ENCODE data around the gene LHPP.

LHPP gene

DNA sequence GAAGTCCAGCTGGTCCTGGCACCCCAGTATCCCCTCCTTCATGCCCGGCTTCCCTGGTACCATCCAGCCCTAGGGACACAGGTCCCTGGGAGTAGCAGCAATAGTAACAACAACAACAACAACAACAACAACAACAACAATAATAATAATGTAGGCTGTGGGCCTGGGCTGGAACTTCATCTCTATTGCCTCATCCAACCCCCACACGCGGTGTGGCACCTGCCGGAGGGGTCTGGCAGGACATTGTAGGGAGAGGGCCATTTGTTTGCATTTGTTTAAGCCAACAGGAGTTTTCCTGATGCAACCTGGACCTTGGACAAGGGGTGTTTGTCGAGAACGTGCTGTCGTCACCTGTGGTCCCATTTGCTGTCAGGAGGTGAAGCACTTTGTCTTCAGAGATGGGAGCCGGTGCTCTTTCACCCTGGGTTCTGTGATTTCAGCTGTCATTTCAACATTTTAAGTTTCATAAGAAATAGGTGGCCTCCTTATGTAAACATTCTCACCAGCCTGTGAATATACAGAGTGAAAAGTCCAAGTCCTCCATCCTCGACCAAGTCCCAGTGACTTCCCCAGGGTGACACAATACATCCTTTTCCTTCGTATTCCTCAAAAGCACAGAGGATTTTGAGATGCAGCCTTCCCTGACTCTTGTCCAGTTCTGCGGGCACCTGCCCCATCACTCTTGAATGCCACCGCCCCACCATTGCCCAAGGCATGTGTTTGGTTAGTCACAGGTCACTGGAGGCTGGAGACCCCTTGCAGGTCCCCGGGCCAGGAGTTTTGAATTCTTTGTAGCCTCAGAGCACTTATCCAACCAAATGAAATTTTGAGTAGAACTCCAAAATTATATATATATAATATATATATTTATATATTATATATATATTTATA lies 9.2 kb downstream of the LHPP start:
- no peak overlapping the region for H3K27ac ChIP-seq (ENCODE audit: insufficient read depth in 1 of 2, low read depth in 1 of 2, low read length in 2 of 2, poor library complexity in 1 of 2, severe bottlenecking in 2 of 2)
- no peak overlapping the region for H3K4me3 ChIP-seq (ENCODE audit: control insufficient read depth in 1 of 7, extremely low read depth in 1 of 7, insufficient read depth in 4 of 7, low read depth in 2 of 7, low read length in 6 of 7)
- CTCF ChIA-PET, result interaction anchor here (1.0 to 1.2 kb wide), 2 partner anchors 13 to 33 kb away, joined by 3 to 4 read pairs; no protein-coding TSS in a partner anchor
- peaks cover 0 to 3% (median under 1%) of the 10 kb centered on the region in 4 experiments for H3K4me1 ChIP-seq (ENCODE audit: control extremely low read depth in 1 of 4, control insufficient read depth in 4 of 4, insufficient read depth in 4 of 4, low read length in 3 of 4)
- 96% methylated on average over 7 of the region's 13 CpGs for WGBS (ENCODE audit: insufficient coverage)
- H3K36me3 ChIP-seq (ENCODE audit: control insufficient read depth in 4 of 4, insufficient read depth in 4 of 4, low read length in 3 of 4), result no peaks in the 10 kb centered on the region
- H3K27me3 ChIP-seq (replicated peaks in 2 of 5; ENCODE audit: control insufficient read depth in 4 of 5, insufficient read depth in 5 of 5, low read length in 4 of 5), result no peaks in the 10 kb centered on the region
- POLR2A ChIA-PET, result no interaction called here
- no peaks in the 10 kb centered on the region for H3K9me3 ChIP-seq (ENCODE audit: control extremely low read depth in 1 of 5, control insufficient read depth in 4 of 5, insufficient read depth in 2 of 5, low read depth in 1 of 5, low read length in 4 of 5)
- DNase-seq, result peak in 1 of 3 donors; percentile 51

DNA sequence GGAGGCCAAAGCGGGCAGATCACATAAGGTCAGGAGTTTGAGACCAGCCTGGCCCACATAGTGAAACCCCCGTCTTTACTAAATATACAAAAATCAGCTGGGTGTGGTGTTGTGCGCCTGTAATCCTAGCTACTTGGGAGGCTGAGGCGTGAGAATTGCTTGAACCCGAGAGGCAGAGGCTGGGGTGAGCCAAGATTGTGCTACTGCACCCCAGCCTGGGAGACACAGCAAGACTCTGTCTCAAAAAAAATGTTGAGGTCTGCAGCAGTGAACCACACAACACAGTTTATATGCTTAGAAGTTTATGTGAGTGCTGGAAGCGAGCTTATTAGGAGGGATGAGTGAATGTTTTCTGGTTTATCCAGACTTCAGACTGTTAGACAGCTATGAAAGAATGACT lies 10.4 kb downstream of the LHPP start:
- CTCF ChIA-PET, result interaction anchor here (0.7 to 2.1 kb wide), 4 partner anchors 10 to 52 kb away, joined by 3 to 5 read pairs (median 4); no protein-coding TSS in a partner anchor
- Histone ChIP-seq H3K4me1 (ENCODE audit: control extremely low read depth in 1 of 4, control insufficient read depth in 4 of 4, insufficient read depth in 4 of 4, low read length in 3 of 4) (no peaks in the 10 kb centered on the region), H3K27ac (ENCODE audit: insufficient read depth in 1 of 2, low read depth in 1 of 2, low read length in 2 of 2, poor library complexity in 1 of 2, severe bottlenecking in 2 of 2) (no peak overlapping the region), H3K27me3 (replicated peaks in 2 of 5; ENCODE audit: control insufficient read depth in 4 of 5, insufficient read depth in 5 of 5, low read length in 4 of 5) (no peaks in the 10 kb centered on the region), H3K36me3 (ENCODE audit: control insufficient read depth in 4 of 4, insufficient read depth in 4 of 4, low read length in 3 of 4) (no peaks in the 10 kb centered on the region), H3K4me3 (ENCODE audit: control insufficient read depth in 1 of 7, extremely low read depth in 1 of 7, insufficient read depth in 4 of 7, low read depth in 2 of 7, low read length in 6 of 7) (no peak overlapping the region), H3K9me3 (ENCODE audit: control extremely low read depth in 1 of 5, control insufficient read depth in 4 of 5, insufficient read depth in 2 of 5, low read depth in 1 of 5, low read length in 4 of 5) (no peaks in the 10 kb centered on the region)
- DNase-seq, result peak in 1 of 3 donors; percentile 20
- 96% methylated on average over 6 of the region's 6 CpGs for WGBS (ENCODE audit: insufficient coverage)
- POLR2A ChIA-PET, result no interaction called here

DNA sequence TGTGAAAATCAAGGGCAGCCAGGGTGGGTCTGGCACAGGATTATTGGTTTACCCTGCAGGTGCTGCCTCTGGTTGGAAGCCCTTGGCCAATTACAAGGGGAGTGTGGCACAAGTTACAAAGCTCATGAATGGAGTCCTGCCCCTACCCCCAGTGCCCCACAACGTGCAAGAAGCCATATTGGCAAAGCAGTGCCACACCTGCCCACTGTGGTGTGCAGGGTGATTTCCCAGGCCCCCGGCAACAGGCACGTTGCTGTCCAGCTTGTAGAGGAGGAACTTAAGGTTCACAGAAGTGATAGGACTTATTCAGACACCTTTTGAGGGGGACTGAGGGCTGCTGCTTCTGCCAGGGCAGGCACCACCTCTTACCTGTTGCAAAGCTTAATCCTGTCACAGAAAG lies 11.4 kb downstream of the LHPP start:
- H3K4me3 ChIP-seq (ENCODE audit: control insufficient read depth in 1 of 7, extremely low read depth in 1 of 7, insufficient read depth in 4 of 7, low read depth in 2 of 7, low read length in 6 of 7), result no peak overlapping the region
- H3K27ac ChIP-seq (ENCODE audit: insufficient read depth in 1 of 2, low read depth in 1 of 2, low read length in 2 of 2, poor library complexity in 1 of 2, severe bottlenecking in 2 of 2), result no peak overlapping the region
- 86% methylated on average over 3 of the region's 3 CpGs for WGBS (ENCODE audit: insufficient coverage)
- no peaks in the 10 kb centered on the region for H3K9me3 ChIP-seq (ENCODE audit: control extremely low read depth in 1 of 5, control insufficient read depth in 4 of 5, insufficient read depth in 2 of 5, low read depth in 1 of 5, low read length in 4 of 5)
- H3K27me3 ChIP-seq (replicated peaks in 2 of 5; ENCODE audit: control insufficient read depth in 4 of 5, insufficient read depth in 5 of 5, low read length in 4 of 5), result no peaks in the 10 kb centered on the region
- ChIA-PET POLR2A (interaction anchor here (0.6 kb wide), 1 partner anchor 305 kb away, joined by 3 read pairs; no protein-coding TSS in a partner anchor), CTCF (interaction anchor here (2.1 kb wide), 1 partner anchor 9 kb away, joined by 5 read pairs; no protein-coding TSS in a partner anchor)
- no peak for DNase-seq
- H3K4me1 ChIP-seq (ENCODE audit: control extremely low read depth in 1 of 4, control insufficient read depth in 4 of 4, insufficient read depth in 4 of 4, low read length in 3 of 4), result no peaks in the 10 kb centered on the region
- H3K36me3 ChIP-seq (ENCODE audit: control insufficient read depth in 4 of 4, insufficient read depth in 4 of 4, low read length in 3 of 4), result no peaks in the 10 kb centered on the region

DNA sequence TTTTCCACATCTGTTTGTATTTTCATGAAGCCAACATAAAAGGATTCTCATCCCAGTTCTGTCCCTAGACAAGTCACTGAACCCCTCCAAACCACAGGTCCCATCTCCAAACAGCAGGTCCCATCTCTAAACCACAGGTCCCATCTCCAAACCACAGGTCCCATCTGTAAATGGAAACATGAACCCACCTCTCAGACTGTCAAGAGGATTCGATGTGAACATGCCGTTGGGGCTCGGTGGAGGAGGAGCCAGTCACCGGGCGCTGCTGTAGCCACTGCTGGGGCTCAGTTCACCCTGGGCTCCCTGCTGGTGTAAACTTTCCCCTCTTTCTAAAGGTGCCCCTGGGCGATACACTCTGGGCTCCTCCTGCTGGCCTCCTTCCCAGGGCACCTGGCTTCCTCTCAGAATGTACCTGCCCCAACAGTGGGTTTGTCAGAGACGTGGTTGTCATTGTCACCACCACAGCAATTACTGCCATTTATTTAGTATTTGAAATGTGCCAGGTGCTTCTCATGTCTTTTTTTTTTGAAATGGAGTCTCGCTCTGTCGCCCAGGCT lies 13.0 kb downstream of the LHPP start:
- ChIA-PET CTCF (interaction anchor here (0.8 kb wide), 1 partner anchor 29 kb away, joined by 3 read pairs; no protein-coding TSS in a partner anchor), POLR2A (no interaction called here)
- 92% methylated on average over 8 of the region's 9 CpGs for WGBS (ENCODE audit: insufficient coverage)
- no peaks in the 10 kb centered on the region for H3K4me1 ChIP-seq (ENCODE audit: control extremely low read depth in 1 of 4, control insufficient read depth in 4 of 4, insufficient read depth in 4 of 4, low read length in 3 of 4)
- H3K27me3 ChIP-seq (replicated peaks in 2 of 5; ENCODE audit: control insufficient read depth in 4 of 5, insufficient read depth in 5 of 5, low read length in 4 of 5), result no peaks in the 10 kb centered on the region
- H3K36me3 ChIP-seq (ENCODE audit: control insufficient read depth in 4 of 4, insufficient read depth in 4 of 4, low read length in 3 of 4), result no peaks in the 10 kb centered on the region
- no peak overlapping the region for H3K27ac ChIP-seq (ENCODE audit: insufficient read depth in 1 of 2, low read depth in 1 of 2, low read length in 2 of 2, poor library complexity in 1 of 2, severe bottlenecking in 2 of 2)
- DNase-seq, result no peak
- H3K4me3 ChIP-seq (ENCODE audit: control insufficient read depth in 1 of 7, extremely low read depth in 1 of 7, insufficient read depth in 4 of 7, low read depth in 2 of 7, low read length in 6 of 7), result no peak overlapping the region
- H3K9me3 ChIP-seq (ENCODE audit: control extremely low read depth in 1 of 5, control insufficient read depth in 4 of 5, insufficient read depth in 2 of 5, low read depth in 1 of 5, low read length in 4 of 5), result no peaks in the 10 kb centered on the region

DNA sequence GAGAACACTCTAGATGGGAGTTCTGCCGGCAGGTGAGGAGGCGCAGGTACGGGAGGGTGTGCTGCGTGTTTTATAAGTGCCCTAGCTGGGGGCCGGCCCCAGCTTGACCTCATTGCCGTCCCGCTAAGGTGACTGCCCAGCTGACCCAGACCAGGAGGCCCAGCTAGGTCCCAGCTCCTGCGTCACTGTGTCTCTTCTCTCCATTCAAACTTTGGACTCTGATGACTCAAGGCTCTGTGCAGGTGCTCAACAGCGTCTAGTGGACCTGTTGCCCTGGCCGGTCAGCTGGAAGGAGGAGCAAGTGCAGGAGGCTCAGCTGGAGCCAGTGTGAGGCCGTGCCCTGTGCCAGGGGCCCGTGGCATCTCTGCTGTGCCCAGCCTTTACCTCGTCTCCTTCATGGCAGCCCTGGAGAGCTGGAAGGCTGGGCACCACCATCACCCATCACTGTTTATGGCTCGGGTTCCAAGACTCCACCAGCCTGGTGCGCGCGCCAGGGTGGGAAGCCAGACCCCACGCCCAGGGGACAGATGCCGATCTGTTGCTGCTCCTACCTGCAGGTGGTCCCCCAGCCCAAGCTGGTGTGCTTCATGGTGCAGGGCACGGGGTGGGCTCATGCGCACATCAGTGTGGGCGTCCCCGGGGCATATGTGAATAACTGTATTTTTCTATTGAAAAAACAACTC lies 14.6 kb downstream of the LHPP start:
- POLR2A ChIA-PET, result interaction anchor here (0.6 kb wide), 1 partner anchor 41 kb away, joined by 3 read pairs; no protein-coding TSS in a partner anchor
- Histone ChIP-seq H3K27me3 (replicated peaks in 2 of 5; ENCODE audit: control insufficient read depth in 4 of 5, insufficient read depth in 5 of 5, low read length in 4 of 5) (no peaks in the 10 kb centered on the region), H3K4me1 (ENCODE audit: control extremely low read depth in 1 of 4, control insufficient read depth in 4 of 4, insufficient read depth in 4 of 4, low read length in 3 of 4) (no peaks in the 10 kb centered on the region), H3K27ac (ENCODE audit: insufficient read depth in 1 of 2, low read depth in 1 of 2, low read length in 2 of 2, poor library complexity in 1 of 2, severe bottlenecking in 2 of 2) (no peak overlapping the region), H3K36me3 (ENCODE audit: control insufficient read depth in 4 of 4, insufficient read depth in 4 of 4, low read length in 3 of 4) (no peaks in the 10 kb centered on the region), H3K9me3 (ENCODE audit: control extremely low read depth in 1 of 5, control insufficient read depth in 4 of 5, insufficient read depth in 2 of 5, low read depth in 1 of 5, low read length in 4 of 5) (no peaks in the 10 kb centered on the region), H3K4me3 (ENCODE audit: control insufficient read depth in 1 of 7, extremely low read depth in 1 of 7, insufficient read depth in 4 of 7, low read depth in 2 of 7, low read length in 6 of 7) (no peak overlapping the region)
- CTCF ChIA-PET, result no interaction called here
- 98% methylated on average over 21 of the region's 23 CpGs for WGBS (ENCODE audit: insufficient coverage)
- DNase-seq, result no peak

DNA sequence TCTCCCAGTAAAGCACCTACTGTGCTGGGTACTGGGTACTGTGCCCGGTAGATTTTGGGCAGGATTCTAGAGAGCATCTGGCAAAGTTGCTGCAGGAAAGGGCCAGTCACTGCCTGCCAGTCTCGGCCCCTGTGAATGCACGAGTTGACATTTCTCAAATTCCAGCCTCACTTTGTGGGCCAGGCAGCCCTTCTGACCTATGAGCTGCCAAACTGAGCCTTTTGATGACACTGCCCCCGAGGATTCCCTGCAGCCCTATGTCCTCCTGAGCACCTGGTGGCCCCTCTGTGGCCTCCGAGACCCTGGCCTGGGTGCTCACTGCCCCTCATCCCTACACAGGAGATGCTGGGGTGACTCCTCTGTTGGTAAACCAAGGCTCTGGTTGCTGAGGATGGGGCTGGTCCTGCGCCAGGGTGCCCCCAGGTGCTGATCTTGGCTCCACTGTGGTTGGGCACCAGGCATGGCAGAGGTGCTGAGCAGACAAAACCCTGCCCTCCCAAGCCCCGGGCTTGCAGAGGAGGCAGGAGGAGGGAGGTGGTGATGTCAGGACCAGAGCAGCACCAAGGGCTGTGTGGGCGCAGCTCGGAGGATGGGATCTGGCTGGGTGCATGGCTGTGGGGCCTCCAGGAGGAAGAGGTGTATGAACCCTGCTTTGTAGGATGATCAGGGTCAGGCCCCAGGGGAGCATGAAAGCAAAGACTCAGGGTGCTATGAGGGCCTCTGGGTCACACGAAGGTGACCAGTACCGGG lies 16.2 kb downstream of the LHPP start:
- WGBS (ENCODE audit: insufficient coverage), result 99% methylated on average over 10 of the region's 11 CpGs
- Histone ChIP-seq H3K4me3 (ENCODE audit: control insufficient read depth in 1 of 7, extremely low read depth in 1 of 7, insufficient read depth in 4 of 7, low read depth in 2 of 7, low read length in 6 of 7) (no peak overlapping the region), H3K4me1 (ENCODE audit: control extremely low read depth in 1 of 4, control insufficient read depth in 4 of 4, insufficient read depth in 4 of 4, low read length in 3 of 4) (no peaks in the 10 kb centered on the region), H3K36me3 (ENCODE audit: control insufficient read depth in 4 of 4, insufficient read depth in 4 of 4, low read length in 3 of 4) (no peaks in the 10 kb centered on the region), H3K27me3 (replicated peaks in 2 of 5; ENCODE audit: control insufficient read depth in 4 of 5, insufficient read depth in 5 of 5, low read length in 4 of 5) (no peaks in the 10 kb centered on the region), H3K27ac (ENCODE audit: insufficient read depth in 1 of 2, low read depth in 1 of 2, low read length in 2 of 2, poor library complexity in 1 of 2, severe bottlenecking in 2 of 2) (no peak overlapping the region), H3K9me3 (ENCODE audit: control extremely low read depth in 1 of 5, control insufficient read depth in 4 of 5, insufficient read depth in 2 of 5, low read depth in 1 of 5, low read length in 4 of 5) (no peaks in the 10 kb centered on the region)
- no peak for DNase-seq
- CTCF ChIA-PET, result no interaction called here
- POLR2A ChIA-PET, result no interaction called here
